NCI-H748 treated with DMSO at 0.1 percent for 48 hours (cell line): ENCODE results near the gene GAB1.
A peak's percentile ranks its signal among the peaks of the same experiment; 100 is the strongest.

ENCODE experiments used
- DNase-seq: peaks from one replicate; lab custom pipeline; 2025; lab: John Stamatoyannopoulos, UW

The GAB1 gene

GRCh38 chr4:143336781-143337599 lies at the start of gene GAB1:
GAB1 (plus strand) TSS chr4:143336876; CDS start chr4:143337189, 313 bp downstream.
- peak; percentile 18 for DNase-seq

GRCh38 chr4:143287572-143287923 lies 49.1 kb upstream of the GAB1 start:
- DNase-seq, result no peak

GRCh38 chr4:143288171-143288570 lies 48.5 kb upstream of the GAB1 start:
- no peak for DNase-seq

DNA sequence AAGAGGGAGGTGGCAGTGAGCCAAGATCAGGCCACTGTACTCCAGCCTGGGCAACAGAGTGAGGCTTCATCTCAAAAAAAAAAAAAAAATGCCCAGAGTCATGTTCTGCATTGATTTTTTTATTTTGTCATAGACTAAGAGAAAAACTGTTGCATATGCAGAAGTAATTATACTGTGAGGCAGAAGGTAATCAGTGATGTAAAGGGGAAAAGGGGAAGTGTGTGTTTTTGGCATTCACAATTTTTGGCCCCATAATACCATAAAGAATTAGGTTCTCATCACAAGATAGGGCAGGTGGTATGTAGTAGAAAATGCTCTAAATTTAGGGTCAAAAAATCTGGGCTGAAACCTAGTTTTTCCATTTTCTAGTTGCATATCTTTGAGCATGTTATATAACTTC lies 47.3 kb upstream of the GAB1 start:
- DNase-seq, result no peak

GRCh38 chr4:143291314-143291713 lies 45.4 kb upstream of the GAB1 start:
- peak; percentile 26 for DNase-seq

GRCh38 chr4:143292858-143293257 lies 43.8 kb upstream of the GAB1 start:
- DNase-seq, result no peak

GRCh38 chr4:143294310-143294709 lies 42.4 kb upstream of the GAB1 start:
- DNase-seq, result no peak

GRCh38 chr4:143294710-143295275 lies 41.9 kb upstream of the GAB1 start:
- DNase-seq, result no peak

GRCh38 chr4:143296397-143297067 lies 40.1 kb upstream of the GAB1 start:
- DNase-seq, result no peak

- DNase-seq, result no peak
Measured at GRCh38 chr4:143300860-143301259, 35.8 kb upstream of the GAB1 start.

- no peak for DNase-seq
Measured at GRCh38 chr4:143302536-143302935, 34.1 kb upstream of the GAB1 start.

DNA sequence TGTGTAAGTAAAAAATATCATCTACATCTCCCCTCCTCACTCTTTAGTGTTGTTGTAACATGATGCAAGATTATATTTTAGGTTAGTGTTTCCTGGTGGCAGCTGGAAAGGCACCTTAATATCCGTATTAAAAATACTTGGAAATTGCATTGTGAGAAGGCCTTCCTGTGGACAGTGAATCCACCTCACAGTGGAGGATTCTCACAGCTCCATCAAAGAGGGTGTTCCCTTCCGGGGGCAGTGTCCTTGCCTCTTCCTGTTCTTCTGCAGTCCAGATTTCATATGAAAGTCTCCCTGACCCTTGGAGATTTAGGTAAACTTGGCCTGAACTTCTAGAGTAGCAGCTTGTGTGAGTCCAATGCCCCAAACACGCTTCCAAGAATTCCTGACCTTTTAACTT lies 29.9 kb upstream of the GAB1 start:
- DNase-seq, result no peak

DNA sequence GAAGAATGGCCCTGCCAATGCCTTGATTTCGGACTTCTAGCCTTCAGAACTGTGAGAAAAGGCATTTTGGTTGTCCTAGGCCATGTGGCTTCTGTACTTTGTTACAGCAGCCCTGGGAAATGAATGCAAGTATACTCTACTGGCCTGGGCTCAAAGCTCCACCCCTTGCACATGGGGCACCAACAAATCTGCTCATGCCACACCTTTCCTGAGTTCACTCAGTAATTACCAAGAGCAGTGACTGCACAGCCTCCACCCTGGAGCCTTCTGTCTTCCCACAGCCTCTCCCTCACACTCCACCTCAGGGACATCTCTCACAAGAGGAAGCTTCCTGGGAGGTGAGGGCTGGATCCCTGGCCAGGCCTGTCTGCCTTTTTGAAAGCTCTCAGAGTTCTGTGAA lies 29.1 kb upstream of the GAB1 start:
- DNase-seq, result no peak

- no peak for DNase-seq
Measured at GRCh38 chr4:143308377-143308776, 28.3 kb upstream of the GAB1 start.

GRCh38 chr4:143311924-143312323 lies 24.8 kb upstream of the GAB1 start:
- no peak for DNase-seq

- no peak for DNase-seq
Measured at GRCh38 chr4:143313521-143313920, 23.2 kb upstream of the GAB1 start.

GRCh38 chr4:143313996-143314395 lies 22.7 kb upstream of the GAB1 start:
- DNase-seq, result no peak

- no peak for DNase-seq
Measured at GRCh38 chr4:143320113-143320512, 16.6 kb upstream of the GAB1 start.

GRCh38 chr4:143326735-143327134 lies 9.9 kb upstream of the GAB1 start:
- DNase-seq, result no peak

GRCh38 chr4:143329985-143330384 lies 6.7 kb upstream of the GAB1 start:
- no peak for DNase-seq

DNA sequence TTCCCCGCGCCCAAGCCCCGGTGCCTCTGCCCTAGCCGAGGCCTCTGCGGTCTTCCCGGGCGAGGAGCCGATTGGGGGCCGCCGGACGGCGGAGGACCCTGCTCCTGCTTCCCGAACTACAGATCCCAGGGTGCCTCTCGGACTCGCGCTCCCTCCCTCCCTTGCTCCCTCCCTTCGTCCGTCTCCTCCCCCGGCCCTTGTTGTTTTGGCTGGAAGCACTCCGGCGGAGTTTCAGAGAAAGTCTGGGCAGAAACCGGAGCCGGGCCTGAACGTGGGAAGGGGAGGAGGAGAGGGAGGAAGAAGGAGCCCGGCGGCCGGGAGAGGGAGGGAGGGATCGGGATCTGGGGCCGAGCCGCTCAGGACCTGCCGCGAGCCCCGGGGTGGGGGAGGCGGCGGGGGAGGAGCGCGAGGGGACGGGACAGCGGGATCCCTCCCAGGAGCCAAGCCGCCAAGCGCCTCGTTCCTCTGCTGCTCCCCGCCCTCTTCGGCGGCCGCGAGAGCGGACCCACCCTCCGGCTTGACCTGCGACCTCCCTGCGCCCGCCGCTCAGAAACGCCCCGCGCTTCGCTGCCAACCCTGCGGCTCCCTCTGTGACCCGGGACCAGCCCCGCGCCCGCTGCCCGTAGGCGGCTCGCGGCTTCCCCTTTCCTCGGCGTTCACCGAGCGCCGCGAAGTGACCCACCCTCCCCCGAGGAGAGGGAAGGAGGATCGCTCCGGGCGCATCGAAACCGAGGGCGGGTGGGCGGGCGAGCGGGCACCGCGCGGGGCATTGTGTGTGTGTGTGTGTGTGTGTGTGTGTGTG lies 496 bp upstream of the GAB1 start:
- peak; percentile 28 for DNase-seq

DNA sequence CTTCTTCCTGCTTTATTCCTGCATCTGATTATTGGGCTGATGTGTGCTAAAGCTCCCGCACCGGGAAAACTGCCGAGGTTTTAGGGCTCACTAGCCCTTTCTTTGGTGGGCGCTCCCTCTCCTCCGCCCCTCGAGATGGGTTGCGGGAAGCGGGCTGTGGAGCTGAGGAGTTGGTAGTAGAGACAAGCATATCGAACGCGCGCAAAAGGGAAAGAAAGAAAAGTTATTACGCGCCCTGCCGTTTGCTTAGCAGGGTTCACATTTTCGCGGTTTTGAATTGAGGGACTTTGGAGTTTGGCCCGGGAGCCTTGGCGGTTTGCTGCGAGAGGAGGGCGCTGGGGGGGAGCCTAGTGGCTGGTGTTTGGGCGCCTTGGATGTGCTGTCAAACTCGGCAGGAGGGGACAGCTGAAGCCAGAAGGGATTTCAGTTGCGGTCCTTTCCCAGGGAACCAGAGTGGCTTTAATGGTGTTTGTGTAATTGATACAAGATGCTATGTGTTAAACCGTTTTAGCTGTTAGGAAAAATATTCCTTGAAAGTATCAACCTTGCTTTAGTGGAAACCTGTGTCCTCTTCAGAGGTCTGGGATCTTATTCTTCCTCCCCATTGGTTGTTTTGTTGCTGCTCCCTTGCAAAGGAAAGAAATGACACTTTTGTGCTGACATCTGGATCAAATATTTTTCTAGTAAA lies 1.1 kb downstream of the GAB1 start:
- DNase-seq, result no peak
